DND-41 (cell line): Measurements from ENCODE around the gene HOXA4.
A peak's percentile ranks its signal among the peaks of the same experiment; 100 is the strongest.

Source experiments
- ATAC-seq: fragments of 200-7000 bp; cut with Tn5 transposase; 3 replicates; pipeline ENCODE4 v1.9.1; 2021; ENCODE audit warnings: low read depth; ENCODE audit not compliant: insufficient read depth
- DNase-seq: peaks from one replicate; pipeline ENCODE4 v3.0.0-alpha.2; 2020
- H2AFZ ChIP-seq: 2 replicates; pipeline ENCODE4 v1.6.0; 2012; ENCODE audit warnings: low read depth, low read length
- H3K27ac ChIP-seq: 2 replicates; pipeline ENCODE4 v1.5.1; 2012; ENCODE audit warnings: low read length, inconsistent platforms
- H3K27me3 ChIP-seq: fragments of 200-600 bp; sonication (generic); 2 replicates; pipeline ENCODE4 v1.6.0; 2012; ENCODE audit warnings: low read length, mild to moderate bottlenecking, inconsistent platforms; ENCODE audit not compliant: insufficient read depth, poor library complexity
- H3K36me3 ChIP-seq: 2 replicates; pipeline ENCODE4 v1.5.1; 2012; ENCODE audit warnings: low read length, inconsistent platforms; ENCODE audit not compliant: insufficient read depth
- H3K4me1 ChIP-seq: 2 replicates; pipeline ENCODE4 v1.5.1; 2012; ENCODE audit warnings: mild to moderate bottlenecking, low read length; ENCODE audit not compliant: insufficient read depth
- H3K4me2 ChIP-seq: 2 replicates; pipeline ENCODE4 v1.6.0; 2012; ENCODE audit warnings: mild to moderate bottlenecking, moderate library complexity, low read length, inconsistent platforms; ENCODE audit not compliant: insufficient read depth
- H3K4me3 ChIP-seq, 2 experiments: fragments of 200-600 bp in 1 of 2; shearing (Covaris generic) in 1 of 2; 2 replicates each; pipeline ENCODE4 v1.5.1; 2012 to 2016; ENCODE audit warnings: inconsistent platforms in 2 of 2, low read length in 2 of 2, mild to moderate bottlenecking in 2 of 2, low read depth in 1 of 2, moderate library complexity in 1 of 2
- H3K79me2 ChIP-seq: 2 replicates; pipeline ENCODE4 v1.6.0; 2012; ENCODE audit warnings: low read length, inconsistent platforms; ENCODE audit not compliant: insufficient read depth
- H3K9ac ChIP-seq: 2 replicates; pipeline ENCODE4 v1.6.0; 2012; ENCODE audit warnings: low read depth, mild to moderate bottlenecking, inconsistent platforms, low read length, moderate library complexity
- H3K9me3 ChIP-seq: 2 replicates; pipeline ENCODE4 v1.5.1; 2012; ENCODE audit warnings: low read length, moderate library complexity, mild to moderate bottlenecking, inconsistent platforms; ENCODE audit not compliant: insufficient read depth, severe bottlenecking
- H4K20me1 ChIP-seq: 2 replicates; pipeline ENCODE4 v1.6.0; 2012; ENCODE audit warnings: low read length; ENCODE audit not compliant: insufficient read depth
- CTCF ChIP-seq: IDR thresholded peaks from 2 replicates; pipeline ENCODE4 v1.5.1; 2012; ENCODE audit warnings: borderline replicate concordance, low read length, moderate library complexity, mild to moderate bottlenecking; ENCODE audit not compliant: poor library complexity, severe bottlenecking; ENCODE audit errors: extremely low read depth
- EZH2 ChIP-seq: IDR thresholded peaks from 3 replicates; pipeline ENCODE4 v1.6.1; 2012; ENCODE audit warnings: borderline replicate concordance, low read depth, mild to moderate bottlenecking, moderate library complexity, low read length, inconsistent platforms; ENCODE audit not compliant: severe bottlenecking

The HOXA4 gene

GRCh38 chr7:27152816-27153442, 22.4 kb upstream of the HOXA4 start:
- Histone ChIP-seq H3K27me3 (no peaks in the 10 kb centered on the region), H3K36me3 (no peaks in the 10 kb centered on the region), H4K20me1 (no peaks in the 10 kb centered on the region), H3K4me1 (peaks cover 45% of the 10 kb centered on the region), H3K79me2 (peaks cover 36% of the 10 kb centered on the region), H3K4me3 (no peak overlapping the region), H3K9me3 (no peaks in the 10 kb centered on the region), H3K27ac (no peak overlapping the region), H3K4me2 (no peak overlapping the region), H3K9ac (no peak overlapping the region), H2AFZ (no peak overlapping the region)
- DNase-seq (no peak), ATAC-seq (no peak)
- TF ChIP-seq CTCF (no peak), EZH2 (no peak)

GRCh38 chr7:27151931-27152815, 21.6 kb upstream of the HOXA4 start, which contains the start of gene HOXA3:
TSS of gene HOXA3 (minus strand) at chr7:27152583. CDS start at chr7:27110640, 41,943 bp downstream.
- H2AFZ ChIP-seq: peak within 1 kb of the TSS; percentile 82
- TF ChIP-seq EZH2 (no peak), CTCF (no peak)
- no peaks in the 10 kb centered on the region for H3K9me3 ChIP-seq
- no peaks in the 10 kb centered on the region for H3K36me3 ChIP-seq
- H3K79me2 ChIP-seq: peaks cover 36% of the 10 kb centered on the region
- H3K4me1 ChIP-seq: peaks cover 43% of the 10 kb centered on the region
- H3K4me3 ChIP-seq: peak within 1 kb of the TSS in 1 of 2 experiments; percentile 64; a peak in 2 of 4 replicates
- no peaks in the 10 kb centered on the region for H4K20me1 ChIP-seq
- H3K9ac ChIP-seq: peak within 1 kb of the TSS; percentile 73
- H3K27me3 ChIP-seq: no peaks in the 10 kb centered on the region
- peak within 1 kb of the TSS; percentile 69 for H3K4me2 ChIP-seq
- peak within 1 kb of the TSS; percentile 80; the same call in 1 of the 2 replicates for H3K27ac ChIP-seq
- DNase-seq (no peak), ATAC-seq (no peak)

- Histone ChIP-seq H3K9ac (peak overlapping the region; percentile 73), H3K4me3 (peak overlapping the region in 1 of 2 experiments; percentile 64; a peak in 3 of 4 replicates), H3K27ac (peak overlapping the region; percentile 80), H3K27me3 (no peaks in the 10 kb centered on the region), H2AFZ (peak overlapping the region; percentile 82), H3K4me2 (peak overlapping the region; percentile 69), H3K4me1 (peaks cover 39% of the 10 kb centered on the region), H3K9me3 (no peaks in the 10 kb centered on the region), H3K79me2 (peaks cover 36% of the 10 kb centered on the region), H4K20me1 (no peaks in the 10 kb centered on the region), H3K36me3 (peaks cover 5% of the 10 kb centered on the region; the same call in 1 of the 2 replicates)
- TF ChIP-seq EZH2 (no peak), CTCF (no peak)
- no peak for ATAC-seq
- no peak for DNase-seq
These were observed 20.9 kb upstream of the HOXA4 start for GRCh38 chr7:27151341-27151930.
